ENCODE results near the gene OR6B3. TPM values are rescaled to one million over a fixed set of nuclear protein-coding genes. Genes with fewer than 3 reads are reported as not detected.

OR6B3 gene
- total and polyA plus RNA-seq, 7 donors: not detected

- 69 to 75% methylated on average over 14 of the region's 14 CpGs for WGBS, 2 donors
- no peaks in the 10 kb centered on the region for H3K27me3 ChIP-seq
- no peaks in the 10 kb centered on the region for H3K9me3 ChIP-seq
- no peaks in the 10 kb centered on the region for H3K36me3 ChIP-seq
- TF ChIP-seq EP300 (IDR thresholded peaks at IDR 0.05) (no peak), CTCF (IDR thresholded peaks at IDR 0.05) (no peak), POLR2AphosphoS5 (IDR thresholded peaks at IDR 0.05) (no peak)
- H3K4me1 ChIP-seq: no peaks in the 10 kb centered on the region
- no peak overlapping the region for H3K27ac ChIP-seq
- DNase-seq: no peak
- H3K4me3 ChIP-seq: no peak overlapping the region
- intact Hi-C loops (cut with DNase I): no loop called here
Measured at GRCh38 chr2:240032406-240033329, 20.7 kb downstream of the OR6B3 start.

- TF ChIP-seq CTCF (IDR thresholded peaks at IDR 0.05) (no peak), POLR2AphosphoS5 (IDR thresholded peaks at IDR 0.05) (no peak), POLR2A (IDR thresholded peaks at IDR 0.05) (no peak), EP300 (IDR thresholded peaks at IDR 0.05) (no peak)
- Histone ChIP-seq H3K4me1 (no peaks in the 10 kb centered on the region), H3K27ac (no peak within 1 kb of the TSS), H3K9me3 (no peaks in the 10 kb centered on the region), H3K27me3 (no peaks in the 10 kb centered on the region), H3K4me3 (no peak within 1 kb of the TSS), H3K36me3 (no peaks in the 10 kb centered on the region)
- intact Hi-C loops (cut with DNase I): no loop called here
- 66 to 72% methylated on average over 6 of the region's 6 CpGs for WGBS, 2 donors
- no peak for DNase-seq
Measured at GRCh38 chr2:240030379-240031094, 22.8 kb downstream of the OR6B3 start, which contains the start of gene OR6B2. Gene OR6B2 (minus strand): TSS chr2:240030429. CDS start chr2:240030429, 0 bp downstream.

- no peak for DNase-seq
- H3K4me1 ChIP-seq: peaks cover 0 to 34% (median 20%) of the 10 kb centered on the region in 4 donors
- intact Hi-C loops (cut with DNase I): no loop called here
- H3K27me3 ChIP-seq: no peaks in the 10 kb centered on the region
- peak overlapping the region; percentile 78 to 98 (median 91) for H3K4me3 ChIP-seq
- H3K36me3 ChIP-seq: peaks cover 5 to 15% (median 12%) of the 10 kb centered on the region in 4 donors
- 0 to 1% methylated on average over 22 of the region's 22 CpGs for WGBS, 2 donors
- H3K27ac ChIP-seq: peak overlapping the region; percentile 96 to 100 (median 98)
- H3K9me3 ChIP-seq: no peaks in the 10 kb centered on the region
- no peak for TF ChIP-seq CTCF (IDR thresholded peaks at IDR 0.05)
- TF ChIP-seq POLR2AphosphoS5 (IDR thresholded peaks at IDR 0.05): no peak
- no peak for TF ChIP-seq EP300 (IDR thresholded peaks at IDR 0.05)
- TF ChIP-seq POLR2A (IDR thresholded peaks at IDR 0.05): no peak
Measured at GRCh38 chr2:240024766-240025165, 28.6 kb downstream of the OR6B3 start.

GRCh38 chr2:240023792-240024191 lies 29.5 kb downstream of the OR6B3 start:
- TF ChIP-seq EP300 (IDR thresholded peaks at IDR 0.05): no peak
- no peak for TF ChIP-seq POLR2A (IDR thresholded peaks at IDR 0.05)
- TF ChIP-seq POLR2AphosphoS5 (IDR thresholded peaks at IDR 0.05): no peak
- TF ChIP-seq CTCF (IDR thresholded peaks at IDR 0.05): no peak
- Histone ChIP-seq H3K9me3 (no peaks in the 10 kb centered on the region), H3K4me3 (peak overlapping the region in 1 of 4 donors; percentile 98), H3K27ac (no peak overlapping the region), H3K27me3 (no peaks in the 10 kb centered on the region), H3K4me1 (peaks cover 0 to 34% (median 20%) of the 10 kb centered on the region in 4 donors), H3K36me3 (peaks cover 5 to 22% (median 18%) of the 10 kb centered on the region in 4 donors)
- no peak for DNase-seq
- 79 to 81% methylated on average over 9 of the region's 9 CpGs for WGBS, 2 donors
- intact Hi-C loops (cut with DNase I): no loop called here
